ENCODE results near the gene MACF1.

- TF ChIP-seq CTCF (IDR thresholded peaks at IDR 0.05): no peak
- TF ChIP-seq POLR2A (IDR thresholded peaks at IDR 0.05): no peak
Observed at GRCh38 chr1:39283858-39284257, 79.4 kb downstream of the MACF1 start.

Measured in uterus (tissue), 2 donors.